Lower leg skin (tissue), 4 donors: ENCODE data around the gene ZNF614. TPM values are rescaled to one million over a fixed set of nuclear protein-coding genes. Genes with fewer than 3 reads are reported as not detected.
A peak's percentile ranks its signal among the peaks of the same experiment; 100 is the strongest.

Experiments
- DNase-seq, 2 donors: peaks; one replicate each; pipeline ENCODE4 v3.0.0-alpha.2; 2019; ENCODE audit warnings: low spot score in 2 of 2
- H3K4me3 ChIP-seq: fragments of 200-600 bp; sonication (generic); 2 replicates; pipeline ENCODE4 v1.5.1; 2017; ENCODE audit warnings: mild to moderate bottlenecking, low read depth; ENCODE audit not compliant: poor library complexity, severe bottlenecking
- POLR2A ChIP-seq, 2 donors: fragments of 450-650 bp; IDR thresholded peaks; one replicate each; pipeline ENCODE4 v1.6.1; 2016 to 2017; ENCODE audit warnings: antibody characterized with exemption in 2 of 2, mild to moderate bottlenecking in 1 of 2, moderate library complexity in 1 of 2
- WGBS, 2 donors: methylation state at CpG; one replicate each; pipeline ENCODE4 v1.1.5; 2018; 5-methylcytosine and 5-hydroxymethylcytosine counted together
- intact Hi-C: fragments of 100-400 bp; cut with DNase I; formaldehyde crosslinking; loops from one replicate; pipeline ENCODE4 v1.15.0; 2023; ENCODE audit warnings: low total_unique reads
- total RNA-seq, 4 donors: library from RNA; depleted of rRNA; stranded (reverse); fragments of >200 nt; gene quantifications; one replicate each; pipeline ENCODE4 v1.1.0, GENCODE V29; 2016
- TF ChIP-seq, protein P1 (sequence below), 3 donors: fragments of 450-650 bp; IDR thresholded peaks; one replicate each; pipeline ENCODE4 v1.5.1; 2016; ENCODE audit warnings: antibody characterized with exemption in 3 of 3, mild to moderate bottlenecking in 3 of 3, moderate library complexity in 2 of 3

The ZNF614 gene
- total RNA-seq, 4 donors from 2014 or later = 3.9 to 6.4 (median 4.3) TPM

DNA sequence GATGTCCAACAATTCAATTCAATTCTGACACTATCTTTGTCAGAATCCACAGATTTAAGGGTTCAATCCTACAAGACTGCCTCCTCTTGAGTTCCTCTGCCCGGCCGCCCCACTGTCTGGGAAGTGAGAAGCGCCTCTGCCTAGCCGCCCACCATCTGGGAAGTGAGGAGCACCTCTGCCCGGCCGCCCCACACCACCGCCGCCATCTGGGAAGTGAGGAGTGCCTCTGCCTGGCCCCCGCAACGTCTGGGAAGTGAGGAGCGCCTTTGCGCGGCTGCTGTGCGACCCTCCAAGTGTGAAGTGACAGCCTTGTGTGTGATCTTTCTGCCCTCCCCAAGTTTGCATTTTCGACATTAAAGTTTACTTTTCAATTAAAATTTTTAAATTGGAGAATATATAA, 6.0 kb downstream of the ZNF614 start:
- 96 to 98% methylated on average over 15 of the region's 15 CpGs for WGBS, 2 donors
- H3K4me3 ChIP-seq = no peak overlapping the region
- intact Hi-C loops = no loop called here
- DNase-seq = no peak
- no peak for TF ChIP-seq POLR2A (IDR thresholded peaks at IDR 0.05)
- TF ChIP-seq, protein P1, sequence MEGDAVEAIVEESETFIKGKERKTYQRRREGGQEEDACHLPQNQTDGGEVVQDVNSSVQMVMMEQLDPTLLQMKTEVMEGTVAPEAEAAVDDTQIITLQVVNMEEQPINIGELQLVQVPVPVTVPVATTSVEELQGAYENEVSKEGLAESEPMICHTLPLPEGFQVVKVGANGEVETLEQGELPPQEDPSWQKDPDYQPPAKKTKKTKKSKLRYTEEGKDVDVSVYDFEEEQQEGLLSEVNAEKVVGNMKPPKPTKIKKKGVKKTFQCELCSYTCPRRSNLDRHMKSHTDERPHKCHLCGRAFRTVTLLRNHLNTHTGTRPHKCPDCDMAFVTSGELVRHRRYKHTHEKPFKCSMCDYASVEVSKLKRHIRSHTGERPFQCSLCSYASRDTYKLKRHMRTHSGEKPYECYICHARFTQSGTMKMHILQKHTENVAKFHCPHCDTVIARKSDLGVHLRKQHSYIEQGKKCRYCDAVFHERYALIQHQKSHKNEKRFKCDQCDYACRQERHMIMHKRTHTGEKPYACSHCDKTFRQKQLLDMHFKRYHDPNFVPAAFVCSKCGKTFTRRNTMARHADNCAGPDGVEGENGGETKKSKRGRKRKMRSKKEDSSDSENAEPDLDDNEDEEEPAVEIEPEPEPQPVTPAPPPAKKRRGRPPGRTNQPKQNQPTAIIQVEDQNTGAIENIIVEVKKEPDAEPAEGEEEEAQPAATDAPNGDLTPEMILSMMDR (IDR thresholded peaks at IDR 0.05) = no peak

DNA sequence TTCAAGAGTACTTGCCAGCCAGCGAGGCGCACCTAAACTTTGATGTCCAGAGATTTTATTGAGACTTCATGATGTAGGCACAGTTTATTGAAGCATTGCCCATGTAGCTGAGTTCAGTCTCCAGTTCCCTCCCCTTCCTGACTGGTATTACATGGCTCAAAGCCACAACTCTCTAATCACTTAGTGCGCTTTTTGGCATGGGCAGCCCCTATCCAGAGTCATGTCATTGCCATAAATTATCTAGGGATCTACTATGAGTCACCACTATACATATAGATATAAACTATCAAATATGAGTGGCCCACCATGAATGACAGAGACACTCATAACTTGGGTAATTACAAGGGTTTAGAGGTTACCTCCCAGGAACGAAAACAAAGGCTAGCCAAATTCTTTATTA, 7.7 kb downstream of the ZNF614 start:
- intact Hi-C loops = no loop called here
- 92 to 98% methylated on average over 4 of the region's 4 CpGs for WGBS, 2 donors
- H3K4me3 ChIP-seq = no peak overlapping the region
- no peak for DNase-seq
- TF ChIP-seq POLR2A (IDR thresholded peaks at IDR 0.05) = no peak
- TF ChIP-seq, protein P1 (IDR thresholded peaks at IDR 0.05) = no peak

DNA sequence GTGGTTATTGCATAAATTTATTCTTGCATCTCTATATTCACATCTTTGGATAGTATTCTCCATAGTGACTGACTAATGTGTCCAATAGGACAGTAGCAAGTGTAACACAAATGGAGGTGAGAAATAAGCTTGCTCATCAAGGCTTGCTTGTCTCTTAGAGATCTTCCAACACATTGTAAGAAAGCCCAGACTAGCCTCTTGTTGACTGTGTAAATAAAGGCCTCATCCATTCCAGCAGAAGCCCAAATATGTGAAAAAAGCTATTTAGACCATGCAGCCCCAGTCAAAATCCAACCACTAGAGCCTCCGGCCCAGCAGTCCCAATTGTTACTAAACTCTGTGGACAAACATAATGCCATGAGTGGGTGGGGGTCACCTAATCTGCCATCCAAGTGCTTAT, 17.5 kb downstream of the ZNF614 start:
- WGBS, 2 donors = 95 to 100% methylated on average over 1 of the region's 1 CpG
- intact Hi-C loops = no loop called here
- no peak overlapping the region for H3K4me3 ChIP-seq
- TF ChIP-seq, protein P1 (IDR thresholded peaks at IDR 0.05) = no peak
- TF ChIP-seq POLR2A (IDR thresholded peaks at IDR 0.05) = no peak
- DNase-seq = no peak

DNA sequence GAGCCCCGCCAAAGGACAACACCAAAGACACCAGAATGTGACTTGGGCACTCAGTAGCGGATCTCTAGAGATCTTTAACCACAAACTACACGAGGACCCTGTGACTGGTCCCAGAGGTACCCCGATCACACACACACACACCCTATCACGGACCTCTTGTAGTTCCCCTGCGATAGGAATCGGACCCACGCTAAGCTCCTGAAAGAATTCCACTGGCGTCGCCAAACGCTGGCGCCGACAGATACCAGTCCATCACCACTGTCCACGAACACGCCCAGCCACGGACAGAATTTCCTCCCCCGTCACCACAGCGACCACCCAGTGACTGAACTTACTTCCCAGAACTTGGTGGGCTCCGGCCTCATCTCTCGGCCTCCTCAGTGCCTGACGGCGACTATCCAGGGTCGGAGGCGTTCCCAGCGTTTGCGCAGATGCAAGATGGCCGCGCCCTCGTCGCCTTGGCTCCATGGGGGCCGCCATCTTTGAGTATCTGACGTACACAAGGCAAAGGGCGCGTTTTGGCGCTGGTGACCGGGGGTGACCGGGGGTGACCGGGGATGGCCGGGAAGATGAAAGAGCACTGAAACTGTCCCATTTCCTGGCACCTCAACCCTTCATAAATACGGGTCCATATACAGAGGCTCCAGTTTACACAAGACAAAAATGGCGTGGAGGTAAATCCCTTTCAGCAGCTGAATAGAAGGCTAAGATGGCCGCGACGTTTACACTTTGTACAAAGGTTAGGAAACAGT, 20.2 kb downstream of the ZNF614 start, which contains the start of gene ZNF615:
Gene ZNF615 (minus strand): TSS at position 406 of the 752 bp plus-strand sequence. CDS start 4,500 bp downstream, outside the sequence.
- DNase-seq = peak; percentile 85 to 98
- WGBS, 2 donors = 0% methylated on average over 33 to 44 of the region's 44 CpGs
- intact Hi-C loops = no loop called here
- TF ChIP-seq, protein P1 (IDR thresholded peaks at IDR 0.05) = no peak
- TF ChIP-seq POLR2A (IDR thresholded peaks at IDR 0.05) = no peak
- H3K4me3 ChIP-seq = peak within 1 kb of the TSS; percentile 70

DNA sequence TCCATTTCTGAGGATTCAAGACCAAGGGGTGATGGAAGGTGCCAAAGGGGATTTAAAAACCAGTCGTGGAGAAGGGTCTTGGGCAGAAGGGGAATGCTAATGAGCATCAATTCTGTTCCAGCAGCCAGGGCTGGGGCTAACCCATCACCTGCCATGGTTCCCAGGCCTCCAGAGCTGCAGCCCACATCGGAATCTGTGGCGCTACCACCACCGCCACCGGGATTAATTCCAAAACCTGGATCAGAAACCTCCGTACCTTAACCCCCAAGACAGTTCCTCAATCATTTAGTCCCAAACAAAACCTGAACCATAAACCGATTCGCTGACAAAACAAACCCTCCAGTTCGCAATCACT, 20.8 kb downstream of the ZNF614 start:
- no peak for DNase-seq
- TF ChIP-seq, protein P1 (IDR thresholded peaks at IDR 0.05) = no peak
- TF ChIP-seq POLR2A (IDR thresholded peaks at IDR 0.05) = no peak
- WGBS, 2 donors = 0 to 6% methylated on average over 9 of the region's 9 CpGs

More for the DNA sequence above, 20.8 kb downstream of the ZNF614 start:
- intact Hi-C loops = no loop called here
- H3K4me3 ChIP-seq = peak overlapping the region; percentile 70
